Duodenal mucosa (tissue), 2 donors: ENCODE data around the gene USH2A.

Experiments used
- H3K27ac ChIP-seq: one replicate; pipeline ENCODE4 v1.7.0; 2013; ENCODE audit warnings: low read depth, low read length
- H3K27me3 ChIP-seq, 2 donors: one replicate each; pipeline ENCODE4 v1.7.0; 2013; ENCODE audit warnings: low read length in 2 of 2, control low read depth in 1 of 2; ENCODE audit not compliant: insufficient read depth in 2 of 2, control insufficient read depth in 1 of 2
- H3K36me3 ChIP-seq, 2 donors: one replicate each; pipeline ENCODE4 v1.7.0; 2013; ENCODE audit warnings: low read length in 2 of 2, control low read depth in 1 of 2; ENCODE audit not compliant: insufficient read depth in 2 of 2, control insufficient read depth in 1 of 2
- H3K4me1 ChIP-seq, 2 donors: one replicate each; pipeline ENCODE4 v1.7.0; 2013; ENCODE audit warnings: low read length in 2 of 2, control low read depth in 1 of 2; ENCODE audit not compliant: insufficient read depth in 2 of 2, control insufficient read depth in 1 of 2
- H3K4me3 ChIP-seq, 2 donors: one replicate each; pipeline ENCODE4 v1.7.0; 2013; ENCODE audit warnings: low read length in 2 of 2, low read depth in 1 of 2
- H3K9ac ChIP-seq, 2 donors: one replicate each; pipeline ENCODE4 v1.7.0; 2013; ENCODE audit warnings: low read length in 2 of 2, low read depth in 1 of 2
- H3K9me3 ChIP-seq, 2 donors: one replicate each; pipeline ENCODE4 v1.7.0; 2013; ENCODE audit warnings: low read length in 2 of 2, control low read depth in 1 of 2; ENCODE audit not compliant: control insufficient read depth in 1 of 2

Gene USH2A

DNA sequence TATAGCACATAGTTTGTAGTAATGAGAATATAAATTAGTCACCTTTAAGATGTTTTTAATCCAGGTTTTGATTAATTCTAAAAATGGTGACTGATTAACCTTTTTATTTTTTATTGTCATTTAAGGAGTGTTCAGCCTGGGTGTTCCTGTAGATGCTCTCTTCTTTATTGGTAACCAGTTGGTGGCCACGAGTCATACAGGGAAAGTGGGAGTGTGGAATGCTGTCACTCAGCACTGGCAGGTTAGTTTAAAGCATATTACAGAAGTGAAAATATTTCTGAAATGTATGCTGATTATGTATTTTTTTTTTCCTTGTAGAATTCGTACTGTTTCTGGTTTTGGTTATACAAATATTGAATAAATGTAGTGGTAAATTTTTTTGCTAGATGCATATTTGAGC is 828.0 kb downstream of the USH2A start:
- H3K4me3 ChIP-seq: no peak overlapping the region
- H3K27me3 ChIP-seq: no peaks in the 10 kb centered on the region
- H3K4me1 ChIP-seq: peaks cover 0 to 14% of the 10 kb centered on the region in 2 donors
- H3K27ac ChIP-seq: no peak overlapping the region
- no peaks in the 10 kb centered on the region for H3K9me3 ChIP-seq
- H3K9ac ChIP-seq: no peak overlapping the region
- peaks cover 11% of the 10 kb centered on the region in 2 donors for H3K36me3 ChIP-seq

DNA sequence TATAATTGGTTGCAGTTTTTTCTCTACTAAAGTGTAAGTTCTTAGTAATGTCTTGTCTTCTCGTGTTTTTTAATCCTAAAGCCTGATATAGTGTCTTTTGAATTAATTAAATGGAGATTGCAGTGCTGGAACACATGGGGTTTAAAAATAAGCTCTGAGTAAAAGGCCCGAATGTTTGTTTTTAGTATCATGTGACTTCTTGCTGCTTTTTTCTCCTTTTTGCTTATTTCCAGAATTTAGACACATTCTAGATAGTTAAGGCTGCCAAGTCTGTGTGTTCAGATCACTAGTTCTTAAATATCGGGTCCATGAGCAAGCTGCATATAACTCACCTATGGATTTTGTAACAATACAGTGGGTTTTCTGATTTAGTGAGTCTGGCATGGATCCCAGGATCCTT is 828.6 kb downstream of the USH2A start:
- no peak overlapping the region for H3K9ac ChIP-seq
- H3K36me3 ChIP-seq: peaks cover 11 to 14% of the 10 kb centered on the region in 2 donors
- H3K4me3 ChIP-seq: no peak overlapping the region
- peaks cover 0 to 14% of the 10 kb centered on the region in 2 donors for H3K4me1 ChIP-seq
- no peak overlapping the region for H3K27ac ChIP-seq
- H3K9me3 ChIP-seq: no peaks in the 10 kb centered on the region
- no peaks in the 10 kb centered on the region for H3K27me3 ChIP-seq

DNA sequence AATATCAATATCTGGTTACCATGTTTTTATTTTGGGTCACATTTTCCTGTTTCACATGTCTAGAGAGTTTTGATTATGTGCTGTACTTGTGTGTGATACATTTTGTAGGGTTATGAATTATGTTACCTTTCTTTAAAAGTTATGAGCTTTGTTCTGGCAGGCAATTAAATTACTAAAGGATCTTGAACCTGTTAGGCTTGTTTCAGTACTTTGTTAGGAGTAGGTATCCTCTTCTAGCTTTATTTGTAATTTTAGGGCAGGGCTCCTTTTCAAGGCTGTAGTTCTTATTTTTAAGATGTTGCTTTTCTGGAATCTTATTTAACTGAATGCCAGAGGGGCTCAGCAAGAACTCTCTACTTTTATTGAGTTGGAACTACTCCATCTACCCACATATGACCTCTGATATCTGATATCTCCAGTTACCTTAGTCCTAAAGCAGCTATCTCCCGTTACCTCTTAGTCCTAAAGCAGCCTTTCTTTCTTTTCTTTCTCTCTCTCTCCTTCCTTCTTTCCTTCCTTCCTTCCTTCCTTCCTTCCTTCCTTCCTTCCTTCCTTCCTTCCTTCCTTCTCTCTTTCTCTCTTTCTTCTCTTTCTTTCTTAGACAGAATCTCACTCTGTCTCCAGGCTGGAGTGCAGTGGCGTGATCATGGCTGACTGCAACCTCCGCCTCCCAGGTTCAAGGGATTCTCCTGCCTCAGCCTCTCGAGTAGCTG is 832.3 kb downstream of the USH2A start:
- peaks cover 0 to 11% of the 10 kb centered on the region in 2 donors for H3K4me1 ChIP-seq
- no peaks in the 10 kb centered on the region for H3K27me3 ChIP-seq
- H3K9me3 ChIP-seq: no peaks in the 10 kb centered on the region
- peaks cover 23 to 27% of the 10 kb centered on the region in 2 donors for H3K36me3 ChIP-seq
- H3K4me3 ChIP-seq: no peak overlapping the region
- no peak overlapping the region for H3K27ac ChIP-seq
- H3K9ac ChIP-seq: no peak overlapping the region

DNA sequence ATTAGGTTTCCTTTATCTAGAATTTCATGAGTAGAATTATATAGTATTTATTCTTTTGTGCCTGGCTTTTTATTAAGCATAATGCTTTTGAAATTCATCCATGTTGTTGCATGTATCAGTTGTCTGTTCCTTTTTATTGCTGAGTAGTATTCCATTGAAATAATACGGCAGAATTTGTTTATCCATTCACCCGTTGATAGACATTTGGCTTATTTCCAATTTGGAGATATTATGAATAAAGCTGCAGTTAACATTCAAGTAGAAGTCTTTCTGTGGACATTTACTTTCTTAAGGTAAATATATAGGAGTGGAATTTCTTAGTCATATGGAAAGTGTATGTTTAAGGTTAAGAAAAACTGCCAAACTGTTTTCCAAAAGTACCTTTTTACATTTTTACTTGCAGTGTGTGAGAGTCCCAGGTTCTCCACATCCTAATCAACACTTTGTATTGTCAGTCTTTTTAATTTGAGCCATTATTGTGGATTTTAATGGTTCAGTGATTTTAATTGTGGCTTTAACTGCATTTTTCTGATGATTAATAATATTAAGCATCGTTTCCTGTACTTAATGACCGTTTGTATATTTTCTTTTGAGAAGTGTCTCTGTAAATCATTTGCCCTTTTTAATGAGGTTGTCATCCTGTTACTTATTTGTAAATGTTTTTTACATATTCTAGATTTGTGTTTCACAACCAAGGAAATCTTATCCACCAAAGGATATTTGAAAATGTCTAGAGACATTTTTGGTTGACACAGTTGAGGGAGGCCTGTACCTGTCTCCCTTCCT is 833.4 kb downstream of the USH2A start:
- H3K9me3 ChIP-seq: no peaks in the 10 kb centered on the region
- no peak overlapping the region for H3K4me3 ChIP-seq
- H3K27me3 ChIP-seq: no peaks in the 10 kb centered on the region
- no peak overlapping the region for H3K9ac ChIP-seq
- peaks cover 0 to 11% of the 10 kb centered on the region in 2 donors for H3K4me1 ChIP-seq
- peaks cover 19 to 27% of the 10 kb centered on the region in 2 donors for H3K36me3 ChIP-seq
- H3K27ac ChIP-seq: no peak overlapping the region

DNA sequence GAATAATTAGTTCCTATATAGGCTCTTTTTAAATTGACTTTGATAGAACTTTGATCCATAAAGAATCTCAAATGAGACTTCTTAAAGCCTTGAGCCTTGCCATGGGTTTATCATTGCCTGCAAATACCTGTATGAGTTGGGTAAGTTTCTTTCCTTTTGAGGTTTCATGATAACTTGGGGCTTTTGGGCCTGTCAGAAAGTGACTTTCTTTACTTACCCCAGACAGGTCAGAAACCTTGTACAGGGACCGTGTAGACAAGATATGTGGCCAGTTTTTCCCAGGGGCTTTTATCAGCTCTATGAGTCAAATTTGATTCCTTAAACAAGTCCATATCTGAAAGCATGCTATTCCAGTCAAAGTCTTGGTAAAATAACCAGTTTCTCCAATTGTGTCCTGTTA is 838.9 kb downstream of the USH2A start:
- peaks cover 16 to 34% of the 10 kb centered on the region in 2 donors for H3K36me3 ChIP-seq
- H3K27ac ChIP-seq: no peak overlapping the region

DNA sequence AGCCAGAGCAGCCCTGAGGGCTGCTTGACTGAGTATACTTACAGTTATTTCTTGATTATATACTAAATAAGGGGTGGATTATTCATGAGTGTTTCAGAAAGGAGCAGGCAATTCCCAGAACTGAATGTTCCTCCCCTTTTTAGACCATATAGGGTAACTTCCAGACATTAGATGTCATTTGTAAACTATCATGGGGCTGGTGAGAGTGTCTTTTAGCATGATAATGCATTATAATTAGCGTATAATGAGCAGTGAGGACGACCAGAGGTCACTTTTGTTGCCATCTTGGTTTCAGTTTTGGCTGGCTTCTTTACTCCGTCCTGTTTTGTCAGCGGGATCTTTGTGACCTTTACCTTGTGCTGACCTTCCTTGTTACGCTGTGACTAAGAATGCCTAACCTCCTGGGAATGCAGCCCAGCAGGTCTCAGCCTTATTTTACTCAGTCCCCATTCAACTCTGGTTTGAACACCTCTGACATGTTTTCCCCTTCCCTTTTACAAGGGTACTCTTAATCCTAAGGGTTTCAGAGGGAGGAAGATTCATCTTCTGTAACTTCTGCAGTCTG is 840.0 kb downstream of the USH2A start:
- no peaks in the 10 kb centered on the region for H3K27me3 ChIP-seq
- no peak overlapping the region for H3K9ac ChIP-seq
- H3K36me3 ChIP-seq: peaks cover 8 to 30% of the 10 kb centered on the region in 2 donors
- no peaks in the 10 kb centered on the region for H3K9me3 ChIP-seq
- no peaks in the 10 kb centered on the region for H3K4me1 ChIP-seq
- no peak overlapping the region for H3K27ac ChIP-seq
- no peak overlapping the region for H3K4me3 ChIP-seq

More for the DNA sequence above, 838.9 kb downstream of the USH2A start:
- no peaks in the 10 kb centered on the region for H3K9me3 ChIP-seq
- no peak overlapping the region for H3K9ac ChIP-seq
- no peak overlapping the region for H3K4me3 ChIP-seq
- H3K27me3 ChIP-seq: no peaks in the 10 kb centered on the region
- H3K4me1 ChIP-seq: no peaks in the 10 kb centered on the region

DNA sequence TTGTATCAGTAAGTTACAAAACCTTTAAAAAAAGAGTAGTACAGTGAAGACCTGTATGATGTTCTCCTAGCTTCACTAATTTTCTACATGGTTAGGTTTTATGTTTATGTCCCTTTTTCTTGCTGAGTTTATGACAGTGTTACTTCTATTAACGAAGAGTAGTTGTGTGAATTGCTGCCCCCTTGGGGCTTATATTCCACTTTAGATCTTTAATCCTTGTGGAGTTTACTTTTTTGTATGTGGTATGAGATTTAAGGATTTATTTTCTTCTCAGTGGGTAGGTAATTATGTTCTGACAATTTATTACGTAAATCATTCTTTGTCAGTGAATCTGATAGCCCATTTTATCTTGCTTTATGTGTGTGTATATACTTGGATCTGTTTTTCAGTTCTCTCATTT is 841.4 kb downstream of the USH2A start:
- peaks cover 6 to 37% of the 10 kb centered on the region in 2 donors for H3K36me3 ChIP-seq

More for the DNA sequence above, 841.4 kb downstream of the USH2A start:
- Histone ChIP-seq H3K27me3 (no peaks in the 10 kb centered on the region), H3K9me3 (no peaks in the 10 kb centered on the region), H3K4me1 (no peaks in the 10 kb centered on the region), H3K9ac (no peak overlapping the region), H3K27ac (no peak overlapping the region), H3K4me3 (no peak overlapping the region)
